Mesenchymal stem cell (in vitro differentiated cells and primary cell): ENCODE data around the gene FRAS1.
A peak's percentile ranks its signal among the peaks of the same experiment; 100 is the strongest.
"Not testable (repeated sequence)": the region's sequence is repeated elsewhere in the genome, so short reads cannot be mapped to it uniquely, and the experiment has no call there.

ENCODE experiments used
- DNase-seq: peaks from one replicate; pipeline ENCODE4 v3.0.0-alpha.2; 2013
- H2AFZ ChIP-seq: one replicate; pipeline ENCODE4 v1.6.1; 2013; ENCODE audit warnings: low read depth, mild to moderate bottlenecking, control low read depth, inconsistent platforms, low read length, moderate library complexity
- H2AK5ac ChIP-seq: 2 replicates; pipeline ENCODE4 v1.6.1; 2013; ENCODE audit warnings: low read length, moderate library complexity, mild to moderate bottlenecking, inconsistent platforms; ENCODE audit not compliant: severe bottlenecking
- H2BK120ac ChIP-seq: one replicate; pipeline ENCODE4 v1.6.1; 2013; ENCODE audit warnings: low read depth, mild to moderate bottlenecking, inconsistent platforms, low read length, moderate library complexity
- H2BK12ac ChIP-seq, 2 experiments: one replicate each; pipeline ENCODE4 v1.6.1; 2013; ENCODE audit warnings: inconsistent platforms in 2 of 2, low read length in 2 of 2, mild to moderate bottlenecking in 2 of 2, moderate library complexity in 2 of 2, control low read depth in 1 of 2
- H2BK15ac ChIP-seq: one replicate; pipeline ENCODE4 v1.6.1; 2013; ENCODE audit warnings: mild to moderate bottlenecking, low read depth, inconsistent platforms; ENCODE audit not compliant: poor library complexity, severe bottlenecking
- H2BK5ac ChIP-seq: 2 replicates; pipeline ENCODE4 v1.6.1; 2013; ENCODE audit warnings: low read depth, mild to moderate bottlenecking, low read length, control low read depth, inconsistent platforms; ENCODE audit not compliant: poor library complexity, severe bottlenecking
- H3K14ac ChIP-seq, 2 experiments: one replicate each; pipeline ENCODE4 v1.6.1; 2013; ENCODE audit warnings: inconsistent platforms in 2 of 2, low read length in 2 of 2, control low read depth in 1 of 2, mild to moderate bottlenecking in 1 of 2, moderate library complexity in 1 of 2
- H3K18ac ChIP-seq, 2 experiments: one replicate each; pipeline ENCODE4 v1.6.1; 2013; ENCODE audit warnings: inconsistent platforms in 2 of 2, low read length in 2 of 2, control low read depth in 1 of 2, low read depth in 1 of 2, mild to moderate bottlenecking in 1 of 2
- H3K23ac ChIP-seq, 2 experiments: one replicate each; pipeline ENCODE4 v1.6.1; 2013; ENCODE audit warnings: inconsistent platforms in 2 of 2, low read length in 2 of 2, mild to moderate bottlenecking in 2 of 2, moderate library complexity in 2 of 2, control low read depth in 1 of 2
- H3K27ac ChIP-seq: 2 replicates; pipeline ENCODE4 v1.5.1; 2013; ENCODE audit warnings: mild to moderate bottlenecking, moderate library complexity, low read length, control low read depth, inconsistent platforms; ENCODE audit not compliant: poor library complexity, severe bottlenecking
- H3K27me3 ChIP-seq, 2 experiments: 2 replicates each; pipeline versions ENCODE4 v1.6.1 to v1.7.0; 2013; ENCODE audit warnings: low read length in 2 of 2, mild to moderate bottlenecking in 2 of 2, moderate library complexity in 2 of 2, control low read depth in 1 of 2, inconsistent platforms in 1 of 2; ENCODE audit not compliant: control insufficient read depth in 1 of 2, insufficient read depth in 1 of 2
- H3K36me3 ChIP-seq, 2 experiments: 2 replicates each; pipeline versions ENCODE4 v1.6.1 to v1.7.0; 2013; ENCODE audit warnings: low read length in 2 of 2, control low read depth in 1 of 2, inconsistent platforms in 1 of 2, low read depth in 1 of 2, mild to moderate bottlenecking in 1 of 2; ENCODE audit not compliant: insufficient read depth in 2 of 2, control insufficient read depth in 1 of 2
- H3K4ac ChIP-seq, 2 experiments: one replicate each; pipeline ENCODE4 v1.6.1; 2013; ENCODE audit warnings: inconsistent platforms in 2 of 2, low read length in 2 of 2, mild to moderate bottlenecking in 2 of 2, moderate library complexity in 2 of 2, control low read depth in 1 of 2, low read depth in 1 of 2
- H3K4me1 ChIP-seq: 2 replicates; pipeline ENCODE4 v1.6.1; 2013; ENCODE audit warnings: low read depth, low read length, control low read depth; ENCODE audit not compliant: control insufficient read depth, insufficient read depth
- H3K4me2 ChIP-seq: 2 replicates; pipeline ENCODE4 v1.6.1; 2013; ENCODE audit warnings: low read length, mild to moderate bottlenecking, inconsistent platforms; ENCODE audit not compliant: poor library complexity, severe bottlenecking
- H3K4me3 ChIP-seq, 2 experiments: 2 replicates each; pipeline versions ENCODE4 v1.5.1 to v1.7.0; 2013; ENCODE audit warnings: low read length in 2 of 2, mild to moderate bottlenecking in 2 of 2, control low read depth in 1 of 2, low read depth in 1 of 2; ENCODE audit not compliant: insufficient read depth in 1 of 2
- H3K79me1 ChIP-seq: replicated peaks from 2 replicates; pipeline ENCODE4 v1.6.1; 2013; ENCODE audit warnings: mild to moderate bottlenecking, control low read depth, low read length, inconsistent platforms; ENCODE audit not compliant: poor library complexity, severe bottlenecking
- H3K9ac ChIP-seq: 2 replicates; pipeline ENCODE4 v1.7.0; 2013; ENCODE audit warnings: mild to moderate bottlenecking, low read length, moderate library complexity
- H3K9me3 ChIP-seq: 2 replicates; pipeline ENCODE4 v1.7.0; 2013; ENCODE audit warnings: mild to moderate bottlenecking, low read length; ENCODE audit not compliant: control insufficient read depth
- H4K8ac ChIP-seq: one replicate; pipeline ENCODE4 v1.6.1; 2013; ENCODE audit warnings: inconsistent platforms, mild to moderate bottlenecking, low read length, moderate library complexity
- H4K91ac ChIP-seq: one replicate; pipeline ENCODE4 v1.6.1; 2013; ENCODE audit warnings: mild to moderate bottlenecking, low read length, inconsistent platforms
- WGBS: methylation state at CpG from one replicate; pipeline ENCODE4 v1.1.7; 2013; ENCODE audit warnings: mixed read lengths; 5-methylcytosine and 5-hydroxymethylcytosine counted together

Gene FRAS1

DNA sequence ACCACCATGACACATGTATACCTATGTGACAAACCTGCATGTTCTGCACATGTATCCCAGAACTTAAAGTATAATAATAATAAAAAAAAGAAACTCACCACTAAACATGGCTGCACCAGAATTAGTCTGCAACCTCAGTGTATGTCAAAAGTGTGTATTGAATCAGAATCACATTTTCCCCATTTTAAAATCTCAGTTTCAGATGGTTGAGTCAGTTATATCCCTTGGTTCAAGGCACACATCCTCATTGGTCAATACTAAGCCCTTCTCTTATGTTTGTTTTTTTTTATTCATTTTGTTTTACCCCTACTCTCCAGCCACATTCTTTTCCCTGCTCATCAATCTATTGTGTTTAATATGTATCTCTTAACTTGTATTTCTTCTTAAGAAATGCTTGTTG, 436.6 kb downstream of the FRAS1 start:
- Histone ChIP-seq H3K4ac (no peak overlapping the region), H3K4me1 (no peaks in the 10 kb centered on the region), H3K14ac (no peak overlapping the region), H3K18ac (no peak overlapping the region), H3K36me3 (peaks cover 0 to 4% of the 10 kb centered on the region in 2 experiments), H3K27me3 (no peaks in the 10 kb centered on the region), H2BK120ac (no peak overlapping the region), H2BK15ac (no peak overlapping the region), H3K79me1 (no peaks in the 10 kb centered on the region), H3K4me2 (no peak overlapping the region), H2AK5ac (no peak overlapping the region), H3K23ac (no peak overlapping the region), H2AFZ (no peak overlapping the region), H2BK12ac (no peak overlapping the region), H3K27ac (no peak overlapping the region), H3K9ac (no peak overlapping the region), H4K8ac (no peak overlapping the region), H3K9me3 (no peaks in the 10 kb centered on the region), H2BK5ac (no peak overlapping the region), H4K91ac (no peak overlapping the region), H3K4me3 (no peak overlapping the region)
- no peak for DNase-seq

DNA sequence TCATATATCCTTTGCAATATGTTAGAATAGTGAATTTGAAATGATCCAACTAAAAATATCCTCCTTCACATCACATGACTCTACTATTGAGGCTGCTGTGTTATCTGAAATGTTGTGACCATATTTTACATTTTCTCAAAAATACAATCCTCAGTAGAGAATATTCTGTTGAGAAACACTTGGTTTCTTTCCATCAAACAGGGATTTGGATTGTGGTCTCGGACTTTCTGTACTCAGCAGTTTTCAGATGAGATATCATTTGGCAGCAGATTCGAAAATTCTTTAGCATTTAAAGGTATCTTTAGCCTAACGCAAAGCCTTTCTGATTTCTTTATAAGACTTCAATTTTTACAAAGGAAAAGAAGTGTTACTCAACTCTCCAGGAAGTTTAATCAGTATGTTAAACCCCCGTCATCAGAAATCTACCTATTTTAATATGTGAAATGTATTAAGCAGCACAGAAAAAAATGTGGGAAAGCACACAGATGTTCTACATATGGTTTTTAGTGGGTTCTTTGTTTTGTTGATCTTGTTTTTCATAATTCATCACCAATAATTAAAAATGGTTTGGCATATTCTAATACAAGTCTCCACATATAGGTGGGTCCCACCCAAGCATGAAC, 439.0 kb downstream of the FRAS1 start:
- Histone ChIP-seq H3K9ac (peak overlapping the region; percentile 73), H2BK12ac (no peak overlapping the region), H3K27me3 (no peaks in the 10 kb centered on the region), H4K8ac (no peak overlapping the region), H2AFZ (no peak overlapping the region), H3K9me3 (no peaks in the 10 kb centered on the region), H3K4me3 (no peak overlapping the region), H3K23ac (no peak overlapping the region), H3K18ac (no peak overlapping the region), H3K4ac (no peak overlapping the region), H3K36me3 (peaks cover 0 to 6% of the 10 kb centered on the region in 2 experiments), H2BK5ac (no peak overlapping the region), H2BK15ac (no peak overlapping the region), H2BK120ac (no peak overlapping the region), H3K27ac (no peak overlapping the region), H3K14ac (no peak overlapping the region), H3K4me2 (no peak overlapping the region), H3K79me1 (no peaks in the 10 kb centered on the region), H3K4me1 (no peaks in the 10 kb centered on the region), H4K91ac (no peak overlapping the region), H2AK5ac (no peak overlapping the region)
- WGBS: 100% methylated on average over 2 of the region's 4 CpGs
- no peak for DNase-seq

DNA sequence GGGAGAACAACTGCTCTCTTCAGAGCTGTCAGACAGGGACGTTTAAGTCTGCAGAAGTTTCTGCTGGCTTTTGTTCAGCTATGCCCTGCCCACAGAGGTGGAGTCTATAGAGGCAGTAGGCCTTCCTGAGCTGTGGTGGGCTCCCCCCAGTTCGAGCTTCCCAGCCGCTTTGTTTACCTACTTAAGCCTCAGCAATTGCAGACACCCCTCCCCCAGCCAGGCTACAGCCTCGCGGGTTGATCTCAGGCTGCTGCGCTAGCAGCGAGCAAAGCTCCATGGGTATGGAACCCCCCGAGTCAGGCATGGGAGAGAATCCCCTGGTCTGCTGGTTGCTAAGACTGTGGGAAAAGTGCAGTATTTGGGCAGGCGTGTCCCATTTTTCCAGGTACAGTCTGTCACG, 449.1 kb downstream of the FRAS1 start:
- not testable (repeated sequence) for H3K23ac ChIP-seq, H2BK5ac ChIP-seq, H3K18ac ChIP-seq, H3K27me3 ChIP-seq, H3K4me2 ChIP-seq, H2AFZ ChIP-seq, H3K4ac ChIP-seq, H3K9ac ChIP-seq, H3K4me1 ChIP-seq, H4K8ac ChIP-seq, H2BK15ac ChIP-seq, H3K9me3 ChIP-seq, H4K91ac ChIP-seq, H3K14ac ChIP-seq, H2AK5ac ChIP-seq, H3K79me1 ChIP-seq, H2BK12ac ChIP-seq, H3K4me3 ChIP-seq, DNase-seq, H2BK120ac ChIP-seq, H3K27ac ChIP-seq
- 80% methylated on average over 8 of the region's 10 CpGs for whole genome bisulfite sequencing
- H3K36me3 ChIP-seq: peaks cover 2 to 16% of the 10 kb centered on the region in 2 experiments

DNA sequence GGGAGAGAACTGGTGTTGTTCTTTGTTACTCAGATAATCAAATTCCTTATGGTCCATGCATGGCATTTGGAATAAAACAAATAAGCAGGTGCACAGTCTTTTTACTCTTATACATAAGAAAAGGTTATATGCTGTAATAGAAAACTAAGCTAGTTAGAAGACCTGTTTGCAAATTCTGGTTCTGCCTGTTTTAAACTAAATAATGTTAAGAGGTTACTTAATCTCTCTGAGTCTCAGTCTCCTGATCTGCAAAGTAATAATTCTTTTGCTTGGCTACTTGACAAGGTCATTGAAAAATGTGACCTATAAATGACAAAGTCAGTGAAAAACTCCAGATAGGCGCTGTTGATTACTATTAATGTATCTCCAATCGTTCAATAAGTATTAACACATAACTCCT, 451.9 kb downstream of the FRAS1 start:
- Histone ChIP-seq H2BK12ac (no peak overlapping the region), H2AFZ (no peak overlapping the region), H2AK5ac (no peak overlapping the region), H3K9me3 (no peaks in the 10 kb centered on the region), H3K79me1 (no peaks in the 10 kb centered on the region), H3K23ac (no peak overlapping the region), H3K4me2 (no peak overlapping the region), H3K14ac (no peak overlapping the region), H3K27me3 (no peaks in the 10 kb centered on the region), H3K27ac (no peak overlapping the region), H3K4me1 (no peaks in the 10 kb centered on the region), H3K9ac (no peak overlapping the region), H3K4me3 (no peak overlapping the region), H4K8ac (no peak overlapping the region), H3K18ac (no peak overlapping the region), H3K36me3 (peaks cover 3 to 27% of the 10 kb centered on the region in 2 experiments), H3K4ac (no peak overlapping the region), H2BK15ac (no peak overlapping the region), H2BK120ac (no peak overlapping the region), H2BK5ac (no peak overlapping the region), H4K91ac (no peak overlapping the region)
- WGBS: 85% methylated on average over 2 of the region's 2 CpGs
- DNase-seq: no peak
